GM12878 (cell line): ENCODE data around the gene ARRDC5. TPM values are rescaled to one million over a fixed set of nuclear protein-coding genes. Genes with fewer than 3 reads are reported as not detected.

Source experiments
- BCLAF1 ChIP-seq: fragments of 450-650 bp; IDR thresholded peaks from 2 replicates; pipeline ENCODE4 v1.6.1; 2017; ENCODE audit warnings: antibody characterized with exemption, mild to moderate bottlenecking, moderate library complexity
- CBX5 ChIP-seq: sonication (generic); IDR thresholded peaks from 2 replicates; pipeline ENCODE4 v1.6.1; 2016; ENCODE audit warnings: low read depth, moderate library complexity, mild to moderate bottlenecking, inconsistent platforms
- FOS ChIP-seq: IDR thresholded peaks from 3 replicates; pipeline ENCODE4 v1.6.1; 2011; ENCODE audit warnings: borderline replicate concordance; ENCODE audit not compliant: insufficient read length; ENCODE audit errors: extremely low read depth
- HSF1 ChIP-seq: fragments of 150-350 bp; IDR thresholded peaks from 2 replicates; pipeline ENCODE4 v1.6.1; 2014; ENCODE audit warnings: mild to moderate bottlenecking, low read depth, low read length
- JUNB ChIP-seq: IDR thresholded peaks from 2 replicates; pipeline ENCODE4 v1.6.1; 2016; ENCODE audit warnings: antibody characterized with exemption, mild to moderate bottlenecking
- NFYA ChIP-seq: IDR thresholded peaks from 2 replicates; pipeline ENCODE4 v1.6.1; 2011; ENCODE audit warnings: low read depth, mild to moderate bottlenecking, low read length, improper control_type of control experiment, borderline replicate concordance
- PML ChIP-seq: IDR thresholded peaks from 2 replicates; pipeline ENCODE4 v1.6.1; 2012; ENCODE audit warnings: low read length, inconsistent platforms
- SMARCA5 ChIP-seq: fragments of 450-650 bp; IDR thresholded peaks from 2 replicates; pipeline ENCODE4 v1.6.1; 2017; ENCODE audit warnings: mild to moderate bottlenecking
- SP1 ChIP-seq: IDR thresholded peaks from one replicate; pipeline ENCODE4 v1.6.1; 2011; ENCODE audit warnings: low read depth, low read length
- SPI1 ChIP-seq: IDR thresholded peaks from 2 replicates; pipeline ENCODE4 v1.6.1; 2011; ENCODE audit warnings: low read depth, mild to moderate bottlenecking, low read length, moderate library complexity, borderline replicate concordance; ENCODE audit not compliant: insufficient read depth
- TAF1 ChIP-seq: IDR thresholded peaks from 2 replicates; pipeline ENCODE4 v1.6.1; 2011; ENCODE audit warnings: mild to moderate bottlenecking, low read depth, low read length, borderline replicate concordance
- WRNIP1 ChIP-seq: IDR thresholded peaks from 2 replicates; pipeline ENCODE4 v1.6.1; 2011; ENCODE audit warnings: low read depth, low read length, improper control_type of control experiment, borderline replicate concordance
- ZBED1 ChIP-seq: IDR thresholded peaks from 2 replicates; pipeline ENCODE4 v1.6.1; 2016; ENCODE audit warnings: borderline replicate concordance
- ZNF207 ChIP-seq: fragments of 450-650 bp; IDR thresholded peaks from 2 replicates; pipeline ENCODE4 v1.6.1; 2014; ENCODE audit warnings: antibody characterized with exemption, mild to moderate bottlenecking, borderline replicate concordance
- ZNF217 ChIP-seq: fragments of 450-650 bp; IDR thresholded peaks from 2 replicates; pipeline ENCODE4 v1.6.1; 2017; ENCODE audit warnings: antibody characterized with exemption, mild to moderate bottlenecking
- polyA plus RNA-seq, 11 experiments: library from polyadenylated mRNA; depleted of rRNA in 4 of 11; unstranded in 6 of 11; stranded (reverse) in 5 of 11; fragments of >200 nt; fragmentation: Nextera tagmentation in 4 of 11; fragmentation: Illumina TruSeq in 1 of 11; extraction: Ambion mirVana in 4 of 11; extraction: Trizol in 1 of 11; gene quantifications; 1 replicate in 1 of 11; 2 replicates in 10 of 11; pipeline versions ENCODE4 v1.2.1 to v1.2.3, GENCODE V29; 2011 to 2016; ENCODE audit warnings: inconsistent platforms in 2 of 11, missing spikeins in 2 of 11, low read depth in 1 of 11
- total RNA-seq, 4 experiments: library from RNA; depleted of rRNA in 3 of 4; stranded (reverse); fragments of >200 nt in 3 of 4; fragmentation: Illumina TruSeq in 1 of 4; extraction: Trizol in 1 of 4; gene quantifications; 2 replicates each; pipeline versions ENCODE4 v1.2.1 to v1.2.3, GENCODE V29; 2013 to 2021
- TF ChIP-seq, protein P1 (sequence below): IDR thresholded peaks from 2 replicates; pipeline ENCODE4 v1.6.1; 2012; ENCODE audit warnings: improper control_type of control experiment, low read depth, low read length; ENCODE audit not compliant: insufficient replicate concordance
- TF ChIP-seq, protein P2 (sequence below): fragments of 450-650 bp; formaldehyde crosslinking; IDR thresholded peaks from 2 replicates; pipeline ENCODE4 v1.4.0; 2020; ENCODE audit warnings: mild to moderate bottlenecking, moderate library complexity

The ARRDC5 gene
- total and polyA plus RNA-seq, 10 of the 15 experiments (the other 5 are each of a cell fraction or from before 2014, with no cell fraction given), result 0.03 to 0.38 (median 0.12) TPM; not detected in 2

GRCh38 chr19:4909897-4910593, 7.3 kb upstream of the ARRDC5 start (continued):
- TF ChIP-seq, protein P1, sequence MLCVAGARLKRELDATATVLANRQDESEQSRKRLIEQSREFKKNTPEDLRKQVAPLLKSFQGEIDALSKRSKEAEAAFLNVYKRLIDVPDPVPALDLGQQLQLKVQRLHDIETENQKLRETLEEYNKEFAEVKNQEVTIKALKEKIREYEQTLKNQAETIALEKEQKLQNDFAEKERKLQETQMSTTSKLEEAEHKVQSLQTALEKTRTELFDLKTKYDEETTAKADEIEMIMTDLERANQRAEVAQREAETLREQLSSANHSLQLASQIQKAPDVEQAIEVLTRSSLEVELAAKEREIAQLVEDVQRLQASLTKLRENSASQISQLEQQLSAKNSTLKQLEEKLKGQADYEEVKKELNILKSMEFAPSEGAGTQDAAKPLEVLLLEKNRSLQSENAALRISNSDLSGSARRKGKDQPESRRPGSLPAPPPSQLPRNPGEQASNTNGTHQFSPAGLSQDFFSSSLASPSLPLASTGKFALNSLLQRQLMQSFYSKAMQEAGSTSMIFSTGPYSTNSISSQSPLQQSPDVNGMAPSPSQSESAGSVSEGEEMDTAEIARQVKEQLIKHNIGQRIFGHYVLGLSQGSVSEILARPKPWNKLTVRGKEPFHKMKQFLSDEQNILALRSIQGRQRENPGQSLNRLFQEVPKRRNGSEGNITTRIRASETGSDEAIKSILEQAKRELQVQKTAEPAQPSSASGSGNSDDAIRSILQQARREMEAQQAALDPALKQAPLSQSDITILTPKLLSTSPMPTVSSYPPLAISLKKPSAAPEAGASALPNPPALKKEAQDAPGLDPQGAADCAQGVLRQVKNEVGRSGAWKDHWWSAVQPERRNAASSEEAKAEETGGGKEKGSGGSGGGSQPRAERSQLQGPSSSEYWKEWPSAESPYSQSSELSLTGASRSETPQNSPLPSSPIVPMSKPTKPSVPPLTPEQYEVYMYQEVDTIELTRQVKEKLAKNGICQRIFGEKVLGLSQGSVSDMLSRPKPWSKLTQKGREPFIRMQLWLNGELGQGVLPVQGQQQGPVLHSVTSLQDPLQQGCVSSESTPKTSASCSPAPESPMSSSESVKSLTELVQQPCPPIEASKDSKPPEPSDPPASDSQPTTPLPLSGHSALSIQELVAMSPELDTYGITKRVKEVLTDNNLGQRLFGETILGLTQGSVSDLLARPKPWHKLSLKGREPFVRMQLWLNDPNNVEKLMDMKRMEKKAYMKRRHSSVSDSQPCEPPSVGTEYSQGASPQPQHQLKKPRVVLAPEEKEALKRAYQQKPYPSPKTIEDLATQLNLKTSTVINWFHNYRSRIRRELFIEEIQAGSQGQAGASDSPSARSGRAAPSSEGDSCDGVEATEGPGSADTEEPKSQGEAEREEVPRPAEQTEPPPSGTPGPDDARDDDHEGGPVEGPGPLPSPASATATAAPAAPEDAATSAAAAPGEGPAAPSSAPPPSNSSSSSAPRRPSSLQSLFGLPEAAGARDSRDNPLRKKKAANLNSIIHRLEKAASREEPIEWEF, result no peak
- TF ChIP-seq, protein P2, sequence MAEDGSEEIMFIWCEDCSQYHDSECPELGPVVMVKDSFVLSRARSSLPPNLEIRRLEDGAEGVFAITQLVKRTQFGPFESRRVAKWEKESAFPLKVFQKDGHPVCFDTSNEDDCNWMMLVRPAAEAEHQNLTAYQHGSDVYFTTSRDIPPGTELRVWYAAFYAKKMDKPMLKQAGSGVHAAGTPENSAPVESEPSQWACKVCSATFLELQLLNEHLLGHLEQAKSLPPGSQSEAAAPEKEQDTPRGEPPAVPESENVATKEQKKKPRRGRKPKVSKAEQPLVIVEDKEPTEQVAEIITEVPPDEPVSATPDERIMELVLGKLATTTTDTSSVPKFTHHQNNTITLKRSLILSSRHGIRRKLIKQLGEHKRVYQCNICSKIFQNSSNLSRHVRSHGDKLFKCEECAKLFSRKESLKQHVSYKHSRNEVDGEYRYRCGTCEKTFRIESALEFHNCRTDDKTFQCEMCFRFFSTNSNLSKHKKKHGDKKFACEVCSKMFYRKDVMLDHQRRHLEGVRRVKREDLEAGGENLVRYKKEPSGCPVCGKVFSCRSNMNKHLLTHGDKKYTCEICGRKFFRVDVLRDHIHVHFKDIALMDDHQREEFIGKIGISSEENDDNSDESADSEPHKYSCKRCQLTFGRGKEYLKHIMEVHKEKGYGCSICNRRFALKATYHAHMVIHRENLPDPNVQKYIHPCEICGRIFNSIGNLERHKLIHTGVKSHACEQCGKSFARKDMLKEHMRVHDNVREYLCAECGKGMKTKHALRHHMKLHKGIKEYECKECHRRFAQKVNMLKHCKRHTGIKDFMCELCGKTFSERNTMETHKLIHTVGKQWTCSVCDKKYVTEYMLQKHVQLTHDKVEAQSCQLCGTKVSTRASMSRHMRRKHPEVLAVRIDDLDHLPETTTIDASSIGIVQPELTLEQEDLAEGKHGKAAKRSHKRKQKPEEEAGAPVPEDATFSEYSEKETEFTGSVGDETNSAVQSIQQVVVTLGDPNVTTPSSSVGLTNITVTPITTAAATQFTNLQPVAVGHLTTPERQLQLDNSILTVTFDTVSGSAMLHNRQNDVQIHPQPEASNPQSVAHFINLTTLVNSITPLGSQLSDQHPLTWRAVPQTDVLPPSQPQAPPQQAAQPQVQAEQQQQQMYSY (CRISPR knock-in tag), result no peak
- TF ChIP-seq TAF1 (no peak), ZNF217 (no peak), BCLAF1 (no peak), CBX5 (no peak), WRNIP1 (no peak), HSF1 (no peak), NFYA (no peak), SP1 (peak; percentile 91), ZBED1 (no peak), SPI1 (no peak), PML (no peak), ZNF207 (no peak), SMARCA5 (0 out of 2 replicates have a peak, but pooled peaks have one; percentile 1), FOS (peak; percentile 31), JUNB (no peak)
